ENCODE measurements around the gene DSCAML1.

The DSCAML1 gene

DNA sequence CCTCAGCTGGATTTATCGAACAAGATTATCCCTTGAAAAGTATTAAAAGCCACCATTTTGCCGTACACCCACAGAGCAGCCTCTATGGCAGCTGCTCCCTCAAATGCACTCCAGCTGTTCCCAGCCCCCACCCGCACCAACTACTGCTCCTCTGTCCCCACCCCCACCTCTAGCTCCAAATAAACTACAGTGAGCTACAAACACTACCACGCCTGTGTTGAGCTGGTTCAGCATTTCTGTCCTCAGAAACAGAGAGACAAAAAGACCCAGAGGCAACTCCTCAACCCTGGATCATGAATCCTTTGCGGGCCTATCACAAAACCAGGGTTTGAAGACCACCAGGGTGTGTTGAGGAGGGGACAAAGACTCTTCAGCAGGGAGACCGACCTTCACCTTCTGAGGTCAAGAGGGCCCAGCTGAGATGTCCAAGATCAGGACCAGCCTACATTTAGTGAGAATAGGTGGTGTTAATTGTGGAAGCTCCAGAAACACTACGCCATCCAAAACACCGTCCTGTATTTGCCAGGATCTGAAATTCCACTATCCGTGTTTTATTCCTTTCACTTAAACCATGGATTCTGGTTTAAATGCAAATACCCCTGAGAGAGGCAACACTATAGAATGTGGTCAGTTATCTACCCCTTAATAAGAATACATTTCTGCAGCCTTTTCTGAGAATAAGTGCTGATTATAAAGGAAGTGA lies 195.9 kb downstream of the DSCAML1 start:
- DNase-seq = no peak

- no peak for DNase-seq
Measured at GRCh38 chr11:117600234-117600783, 196.7 kb downstream of the DSCAML1 start.

DNA sequence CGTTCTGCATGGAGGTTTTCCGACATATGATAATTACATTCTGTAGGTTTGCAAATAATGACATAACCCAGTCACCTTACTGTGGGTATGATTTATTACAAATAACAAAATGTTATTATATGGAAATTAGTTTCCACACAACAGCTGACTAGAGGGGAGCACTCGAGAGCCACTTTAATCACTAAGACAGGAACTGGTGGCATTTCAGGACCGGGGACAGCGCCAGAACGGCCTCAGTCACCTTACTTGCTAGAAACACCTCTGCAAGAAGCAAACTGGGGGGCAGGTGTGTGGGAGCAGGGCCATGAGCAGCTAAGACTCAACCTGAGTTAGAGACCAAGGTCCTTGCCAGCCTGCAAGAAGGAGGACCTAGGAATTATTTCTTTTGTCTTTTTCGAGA lies 199.9 kb downstream of the DSCAML1 start:
- DNase-seq = no peak

DNA sequence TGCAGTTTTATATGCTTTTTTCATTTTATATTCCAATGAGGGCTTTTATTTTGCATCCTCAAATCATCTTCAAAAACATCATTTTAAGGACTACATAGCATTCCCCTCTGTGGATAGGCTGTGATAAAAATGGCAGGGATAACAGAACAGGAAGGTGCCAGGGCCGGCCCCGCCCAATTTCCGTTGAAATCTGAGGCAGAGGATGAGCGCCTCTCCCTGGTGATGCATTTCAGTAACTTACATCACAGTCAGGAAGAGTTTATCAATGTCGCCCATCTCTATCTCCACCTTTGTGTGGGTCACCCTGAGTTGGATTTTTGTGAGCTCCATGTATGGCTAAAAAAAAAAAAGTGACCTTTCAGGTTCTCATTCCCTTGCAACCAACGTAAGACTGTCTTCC lies 201.6 kb downstream of the DSCAML1 start:
- DNase-seq = no peak

- DNase-seq = no peak
Measured at GRCh38 chr11:117594721-117595120, 202.3 kb downstream of the DSCAML1 start.

GRCh38 chr11:117593065-117593464 lies 204.0 kb downstream of the DSCAML1 start:
- no peak for DNase-seq

DNA sequence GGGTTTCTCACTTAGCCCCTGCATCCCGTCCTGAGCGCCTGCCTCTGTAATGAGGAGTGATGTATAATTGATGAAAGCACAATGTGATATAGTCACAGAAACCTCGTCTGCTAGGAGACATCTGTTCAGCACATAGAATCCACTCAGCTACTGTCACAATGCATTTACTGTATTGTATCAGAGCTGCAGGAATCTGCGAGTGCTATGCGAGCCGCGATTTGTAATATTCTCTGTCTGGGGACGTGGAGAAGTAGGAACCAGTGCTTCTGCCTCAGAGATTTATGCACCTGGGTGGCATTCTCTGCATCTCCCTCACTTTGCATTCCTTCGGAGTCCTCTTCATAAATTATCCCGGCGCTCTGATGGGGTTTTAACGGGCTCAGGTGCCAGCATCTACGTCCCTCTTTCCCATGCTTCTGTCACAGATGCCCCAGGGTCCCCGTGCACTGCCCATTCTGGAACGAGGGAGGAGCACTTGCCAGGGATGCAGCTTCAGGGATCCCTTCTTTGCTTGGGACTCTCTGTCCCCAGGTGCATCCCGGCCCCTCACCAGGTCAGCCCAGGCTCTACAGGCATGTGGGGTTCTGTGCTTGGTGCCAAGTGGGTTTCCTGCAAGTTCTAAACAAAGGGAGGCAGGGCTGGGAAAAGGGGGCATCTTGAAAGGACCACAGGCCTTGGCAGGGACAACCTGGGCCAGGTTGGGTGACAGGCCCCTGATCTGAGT lies 205.5 kb downstream of the DSCAML1 start:
- DNase-seq = no peak

- DNase-seq = no peak
Measured at GRCh38 chr11:117589063-117589462, 208.0 kb downstream of the DSCAML1 start.

DNA sequence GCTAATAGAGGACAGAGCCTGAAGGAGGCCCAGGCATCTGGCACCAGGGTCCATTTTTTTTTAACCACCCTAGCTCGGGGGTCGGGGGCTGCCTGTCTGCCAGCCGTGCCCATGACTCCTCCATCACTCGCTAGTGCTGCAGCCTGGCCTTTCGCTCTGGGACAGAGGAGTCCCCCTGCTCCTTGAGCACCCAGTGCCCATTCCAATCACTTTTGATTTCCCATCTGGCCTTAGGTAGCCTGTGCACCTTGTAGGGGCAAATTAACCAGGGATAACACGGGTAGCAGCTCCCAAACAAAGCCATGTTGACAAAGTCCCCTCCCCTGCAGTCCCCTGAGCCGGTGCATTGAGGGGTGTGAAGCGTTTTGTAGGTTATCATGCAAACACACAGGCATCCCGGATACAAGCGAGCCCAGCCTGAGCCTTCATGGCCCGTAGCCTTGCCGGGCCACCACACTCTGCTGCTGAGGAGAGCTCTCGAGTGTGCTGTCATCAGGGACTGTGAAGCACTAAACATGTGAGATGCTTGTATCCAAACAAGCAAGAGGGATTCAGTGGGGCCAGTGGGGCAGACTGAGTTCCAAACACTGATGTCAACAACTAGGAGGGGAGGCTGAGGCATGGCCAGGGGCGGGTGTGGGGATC lies 208.7 kb downstream of the DSCAML1 start:
- DNase-seq = no peak

DNA sequence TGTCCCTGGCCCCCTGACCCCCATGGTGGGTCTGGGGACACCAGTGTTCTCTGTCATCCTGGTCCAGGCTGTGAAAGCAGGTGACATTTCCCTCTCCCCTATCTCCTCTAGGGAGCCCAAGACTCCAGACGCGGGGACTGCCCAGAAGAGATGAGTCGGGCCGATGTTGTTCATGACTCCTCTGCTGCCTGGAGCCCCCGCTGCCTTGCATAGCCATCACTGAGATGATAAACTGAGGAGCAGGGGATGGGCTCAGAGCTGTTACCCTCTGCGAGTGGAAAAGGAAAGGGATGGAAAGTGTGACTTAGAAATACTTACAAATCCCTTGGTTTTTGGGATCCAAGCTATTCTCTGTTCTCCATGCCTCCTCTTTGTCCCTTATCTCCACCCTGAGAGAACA lies 209.6 kb downstream of the DSCAML1 start:
- no peak for DNase-seq

GRCh38 chr11:117586392-117586791 lies 210.6 kb downstream of the DSCAML1 start:
- no peak for DNase-seq

DNA sequence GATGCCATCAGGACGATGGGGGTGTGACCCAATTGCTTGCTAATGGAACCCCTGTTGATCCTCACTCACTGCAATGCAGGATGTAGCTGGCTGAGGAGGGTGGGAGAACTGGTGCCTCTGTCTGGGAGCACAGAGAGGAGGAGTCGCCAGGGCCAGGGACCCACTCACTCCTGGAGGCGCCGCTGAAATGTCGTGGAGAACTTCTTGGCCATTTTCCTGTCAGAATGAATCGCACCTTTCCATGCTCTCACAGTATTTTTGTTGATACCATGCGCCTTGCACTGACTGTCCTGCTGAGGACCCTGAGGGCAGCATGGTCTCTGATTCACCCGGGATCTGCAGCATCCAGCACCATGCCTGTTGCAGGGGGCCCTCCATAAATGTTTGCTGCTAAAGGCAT lies 211.4 kb downstream of the DSCAML1 start:
- no peak for DNase-seq

- no peak for DNase-seq
Measured at GRCh38 chr11:117584056-117584830, 212.8 kb downstream of the DSCAML1 start.

DNA sequence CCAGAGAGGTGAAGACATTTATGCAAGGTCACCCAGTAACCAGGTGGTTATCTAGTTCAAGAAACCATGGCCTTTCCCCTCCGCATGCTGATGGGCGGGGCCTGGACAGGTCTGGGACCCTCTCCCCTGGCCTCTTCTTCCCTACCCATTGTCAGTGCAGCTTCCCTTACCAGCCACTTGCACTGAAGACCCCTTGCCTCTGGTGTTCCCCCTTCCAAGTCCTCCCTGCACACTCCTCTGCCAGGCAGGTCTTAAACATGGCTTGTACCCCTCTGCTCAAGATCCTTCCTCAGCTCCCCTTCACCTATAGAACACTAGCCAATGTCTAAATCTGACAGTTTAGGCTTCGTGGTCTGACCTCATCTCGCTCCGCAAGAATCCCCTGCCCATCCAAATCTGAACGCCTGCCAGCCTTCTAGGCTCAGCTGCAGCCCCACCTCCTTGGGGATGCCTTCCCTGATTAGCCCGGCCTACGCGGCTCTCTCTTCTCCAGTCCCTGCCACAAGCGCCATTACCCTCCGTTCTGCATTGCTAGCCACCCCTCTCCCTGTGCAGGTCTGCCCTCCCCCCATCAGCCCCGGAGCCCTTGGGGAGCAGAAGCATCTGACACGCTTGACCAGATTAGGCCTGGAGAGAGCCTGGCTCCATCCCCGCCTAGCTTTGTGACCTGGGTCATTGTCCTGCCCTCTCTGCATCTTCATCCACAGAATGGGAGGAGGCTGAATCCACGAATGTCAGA lies 213.8 kb downstream of the DSCAML1 start:
- DNase-seq = no peak

GRCh38 chr11:117582433-117582832 lies 214.6 kb downstream of the DSCAML1 start:
- no peak for DNase-seq

DNA sequence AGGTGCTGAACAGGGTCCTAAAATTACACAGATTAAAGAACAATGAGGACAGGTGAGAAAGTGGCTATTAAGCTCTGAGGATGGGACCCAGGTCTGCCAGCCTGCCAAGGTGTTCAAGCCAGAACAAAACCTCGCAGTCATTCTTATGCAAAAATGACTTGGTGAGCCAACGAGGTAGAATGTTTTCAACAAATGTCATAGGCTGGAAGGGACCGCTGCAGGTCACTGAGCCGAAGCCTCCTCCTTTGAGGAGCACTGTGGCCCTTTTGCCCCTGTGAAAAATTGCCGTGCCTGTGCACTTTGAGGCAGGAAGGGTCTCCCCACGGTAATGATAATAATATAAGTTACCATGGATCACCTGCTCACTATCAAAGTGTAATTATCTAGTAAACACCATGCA lies 216.2 kb downstream of the DSCAML1 start:
- no peak for DNase-seq

DNA sequence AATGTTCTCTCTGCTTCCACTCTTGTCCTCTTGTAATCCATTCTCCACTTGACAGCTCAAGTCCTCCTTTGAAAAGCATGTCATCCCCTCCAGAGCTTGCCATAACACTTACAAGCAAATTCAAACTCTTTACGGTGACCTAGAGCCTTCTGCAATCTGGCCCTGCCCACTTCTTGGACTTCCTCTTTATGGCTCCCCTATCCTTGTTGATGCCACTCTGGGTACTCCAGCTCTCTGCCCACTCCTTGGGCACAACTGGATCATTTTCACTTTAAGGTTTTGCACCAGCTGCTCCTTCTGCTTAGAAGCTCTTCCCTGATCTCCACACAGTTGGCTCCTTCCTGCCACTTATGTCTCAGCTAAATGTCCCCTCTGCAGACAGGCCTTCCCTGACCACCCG lies 217.9 kb downstream of the DSCAML1 start:
- no peak for DNase-seq

DNA sequence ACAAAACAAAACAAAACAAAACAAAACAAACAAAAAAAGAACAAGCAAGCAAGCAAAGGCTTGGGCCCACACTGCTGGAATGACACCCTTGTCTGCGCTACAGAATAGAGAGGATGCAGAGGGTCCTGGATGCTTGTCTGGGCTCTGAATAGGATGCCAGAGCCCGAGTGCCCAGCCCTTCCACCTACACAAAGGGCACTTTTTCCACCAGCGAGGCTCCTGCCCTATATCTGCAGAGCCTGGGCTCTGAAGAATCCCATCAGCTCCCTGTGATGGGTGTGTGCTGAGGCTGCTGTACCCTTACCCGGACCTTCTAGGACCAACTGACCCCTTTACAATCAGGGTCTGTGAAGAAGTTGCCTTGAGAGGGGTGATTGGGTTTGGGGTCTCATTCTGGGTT lies 221.2 kb downstream of the DSCAML1 start:
- DNase-seq = no peak

DNA sequence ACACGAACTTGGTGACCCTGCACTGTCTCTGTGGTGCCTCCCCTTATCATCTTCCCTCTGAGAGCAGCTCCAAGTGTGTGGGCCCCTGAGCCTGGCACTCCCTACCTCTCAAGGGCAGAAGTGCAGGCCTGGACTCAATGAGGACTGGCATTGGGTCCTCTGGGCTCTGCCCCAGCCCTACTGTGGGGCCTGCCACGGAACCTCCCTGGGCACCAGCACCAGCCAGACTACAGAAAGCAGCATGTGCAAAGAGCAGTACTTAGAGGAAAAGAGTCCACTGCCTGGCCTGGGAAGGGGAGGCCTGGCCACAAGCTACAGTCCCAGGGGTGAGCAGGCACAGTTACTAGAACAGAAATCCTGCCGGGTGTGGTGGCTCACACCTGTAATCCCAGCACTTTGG lies 222.5 kb downstream of the DSCAML1 start:
- DNase-seq = no peak

DNA sequence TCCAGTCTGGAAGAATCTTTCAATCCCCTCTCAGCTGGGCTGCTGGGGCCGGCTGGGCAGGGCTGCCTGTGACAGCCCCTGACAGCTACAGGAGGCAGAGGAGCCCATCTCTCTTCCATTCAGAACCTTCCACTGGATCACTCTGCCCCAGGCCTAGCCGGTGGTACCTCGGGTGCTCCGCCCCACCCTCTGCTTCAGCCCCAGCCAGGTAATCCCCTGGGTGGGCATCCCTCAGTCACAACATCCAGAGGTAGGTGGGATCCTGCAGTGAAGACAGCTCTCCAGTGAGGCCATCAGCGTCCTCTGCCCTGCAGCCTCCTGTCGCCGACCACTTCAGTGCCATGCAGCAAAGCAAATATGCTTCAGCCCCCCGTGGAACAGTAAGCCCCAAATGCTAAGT lies 223.7 kb downstream of the DSCAML1 start:
- DNase-seq = no peak

GRCh38 chr11:117572671-117573070 lies 224.3 kb downstream of the DSCAML1 start:
- no peak for DNase-seq

DNA sequence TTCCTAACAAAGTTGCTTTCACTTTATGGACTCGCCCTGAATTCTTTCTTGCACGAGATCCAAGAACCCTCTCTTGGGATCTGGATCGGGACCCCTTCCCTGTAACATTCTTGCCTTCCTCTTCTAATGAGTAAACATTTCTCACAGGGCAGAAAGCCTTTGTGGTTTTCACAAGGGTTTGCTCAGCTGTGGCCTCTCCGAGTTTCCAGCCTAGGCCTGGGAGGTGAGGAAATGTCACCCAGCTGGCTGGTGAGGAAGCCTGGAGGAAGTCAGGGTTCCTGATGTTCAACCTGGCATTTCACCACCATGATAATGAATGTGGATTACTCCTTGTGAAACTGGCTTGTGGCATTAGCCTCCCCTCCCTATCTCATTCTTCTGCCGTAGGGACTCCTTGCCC lies 224.9 kb downstream of the DSCAML1 start:
- peak in 1 of 2 experiments; percentile 25 for DNase-seq
